Activated CD4-positive, CD25-positive, alpha-beta regulatory T cell treated with anti-CD3 and anti-CD28 coated beads, Interleukin-2, amount 50 U/mL, for 16 hours (primary cell): ENCODE results near the gene KRT2.

Experiments
- DNase-seq: peaks from one replicate; pipeline ENCODE4 v3.0.0-alpha.2; 2020; ENCODE audit warnings: low read depth, low spot score

Gene KRT2

GRCh38 chr12:52600071-52600470 lies 51.9 kb downstream of the KRT2 start:
- no peak for DNase-seq

GRCh38 chr12:52598966-52599365 lies 53.0 kb downstream of the KRT2 start:
- DNase-seq: no peak
